ENCODE measurements around the gene NAV2.

Gene NAV2

GRCh38 chr11:19867064-19867463 is 154.4 kb downstream of the NAV2 start:
- H3K4me3 ChIP-seq (ENCODE audit: low read length), result no peak overlapping the region
- TF ChIP-seq, protein P1, sequence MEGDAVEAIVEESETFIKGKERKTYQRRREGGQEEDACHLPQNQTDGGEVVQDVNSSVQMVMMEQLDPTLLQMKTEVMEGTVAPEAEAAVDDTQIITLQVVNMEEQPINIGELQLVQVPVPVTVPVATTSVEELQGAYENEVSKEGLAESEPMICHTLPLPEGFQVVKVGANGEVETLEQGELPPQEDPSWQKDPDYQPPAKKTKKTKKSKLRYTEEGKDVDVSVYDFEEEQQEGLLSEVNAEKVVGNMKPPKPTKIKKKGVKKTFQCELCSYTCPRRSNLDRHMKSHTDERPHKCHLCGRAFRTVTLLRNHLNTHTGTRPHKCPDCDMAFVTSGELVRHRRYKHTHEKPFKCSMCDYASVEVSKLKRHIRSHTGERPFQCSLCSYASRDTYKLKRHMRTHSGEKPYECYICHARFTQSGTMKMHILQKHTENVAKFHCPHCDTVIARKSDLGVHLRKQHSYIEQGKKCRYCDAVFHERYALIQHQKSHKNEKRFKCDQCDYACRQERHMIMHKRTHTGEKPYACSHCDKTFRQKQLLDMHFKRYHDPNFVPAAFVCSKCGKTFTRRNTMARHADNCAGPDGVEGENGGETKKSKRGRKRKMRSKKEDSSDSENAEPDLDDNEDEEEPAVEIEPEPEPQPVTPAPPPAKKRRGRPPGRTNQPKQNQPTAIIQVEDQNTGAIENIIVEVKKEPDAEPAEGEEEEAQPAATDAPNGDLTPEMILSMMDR (IDR thresholded peaks at IDR 0.05; ENCODE audit: insufficient read depth, low read depth, low read length, missing control alignments), result no peak
- no peak for DNase-seq (ENCODE audit: low read depth)

DNA sequence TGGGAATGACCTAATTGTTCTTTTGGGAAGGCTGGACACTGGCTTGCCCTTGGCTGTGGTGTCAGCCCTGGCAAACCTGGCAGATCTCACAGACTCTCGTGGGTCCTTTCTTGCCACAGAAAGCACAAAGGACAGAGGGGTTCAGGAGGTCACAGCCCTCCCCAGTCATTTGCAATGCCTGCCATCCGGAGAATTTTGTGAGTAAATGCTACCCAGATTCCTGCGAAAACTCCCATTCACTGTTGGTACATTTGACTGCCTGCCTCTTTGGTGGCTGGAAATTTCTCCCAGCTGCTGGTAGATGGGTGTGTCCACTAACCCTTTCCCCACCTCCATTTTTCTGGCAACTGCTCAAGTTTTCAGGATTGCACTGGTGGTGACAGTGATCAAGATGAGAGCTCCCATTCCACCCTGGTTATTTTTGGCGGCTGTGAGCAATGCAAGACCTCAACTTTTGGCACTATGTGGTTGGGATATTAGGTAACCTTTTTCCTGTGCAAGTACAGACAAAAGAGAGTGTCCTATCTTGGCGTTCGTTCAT is 155.7 kb downstream of the NAV2 start:
- DNase-seq (ENCODE audit: low read depth), result peak; percentile 70
- TF ChIP-seq, protein P1 (IDR thresholded peaks at IDR 0.05; ENCODE audit: insufficient read depth, low read depth, low read length, missing control alignments), result no peak

GRCh38 chr11:19868871-19869270 is 156.2 kb downstream of the NAV2 start:
- TF ChIP-seq, protein P1 (IDR thresholded peaks at IDR 0.05; ENCODE audit: insufficient read depth, low read depth, low read length, missing control alignments), result no peak
- no peak overlapping the region for H3K4me3 ChIP-seq (ENCODE audit: low read length)
- DNase-seq (ENCODE audit: low read depth), result no peak

More for the DNA sequence above, 155.7 kb downstream of the NAV2 start:
- no peak overlapping the region for H3K4me3 ChIP-seq (ENCODE audit: low read length)

GRCh38 chr11:19869466-19869865 is 156.8 kb downstream of the NAV2 start:
- no peak for DNase-seq (ENCODE audit: low read depth)
- H3K4me3 ChIP-seq (ENCODE audit: low read length), result no peak overlapping the region

GRCh38 chr11:19869946-19870589 is 157.4 kb downstream of the NAV2 start:
- DNase-seq (ENCODE audit: low read depth), result no peak
- TF ChIP-seq, protein P1 (IDR thresholded peaks at IDR 0.05; ENCODE audit: insufficient read depth, low read depth, low read length, missing control alignments), result no peak
- H3K4me3 ChIP-seq (ENCODE audit: low read length), result no peak overlapping the region

More at GRCh38 chr11:19869466-19869865, 156.8 kb downstream of the NAV2 start:
- TF ChIP-seq, protein P1 (IDR thresholded peaks at IDR 0.05; ENCODE audit: insufficient read depth, low read depth, low read length, missing control alignments), result no peak

GRCh38 chr11:19871531-19871930 is 158.9 kb downstream of the NAV2 start:
- TF ChIP-seq, protein P1 (IDR thresholded peaks at IDR 0.05; ENCODE audit: insufficient read depth, low read depth, low read length, missing control alignments), result no peak
- DNase-seq (ENCODE audit: low read depth), result no peak
- H3K4me3 ChIP-seq (ENCODE audit: low read length), result no peak overlapping the region
